Measurements from ENCODE around the gene JAM3.
"Not testable (repeated sequence)": the region's sequence is repeated elsewhere in the genome, so short reads cannot be mapped to it uniquely, and the experiment has no call there.

The JAM3 gene

GRCh38 chr11:134170919-134171281 lies 102.0 kb downstream of the JAM3 start:
- 96% methylated on average over 5 of the region's 5 CpGs for WGBS
- H3K27me3 ChIP-seq (ENCODE audit: insufficient read depth, low read length): no peaks in the 10 kb centered on the region
- peaks cover 58% of the 10 kb centered on the region for H3K9me3 ChIP-seq (ENCODE audit: insufficient read depth, low read depth, low read length)
- no peak overlapping the region for H3K9ac ChIP-seq (ENCODE audit: low read depth, low read length)
- H3K4me3 ChIP-seq (ENCODE audit: low read length): no peak overlapping the region
- peaks cover 91% of the 10 kb centered on the region for H3K36me3 ChIP-seq (ENCODE audit: insufficient read depth, low read length)
- H3K27ac ChIP-seq (ENCODE audit: low read depth, low read length): no peak overlapping the region
- H3K4me1 ChIP-seq (ENCODE audit: insufficient read depth, low read length): no peaks in the 10 kb centered on the region

- no peak overlapping the region for H3K9ac ChIP-seq (ENCODE audit: low read depth, low read length)
- 97% methylated on average over 10 of the region's 10 CpGs for WGBS
- no peak overlapping the region for H3K4me3 ChIP-seq (ENCODE audit: low read length)
- no peak overlapping the region for H3K27ac ChIP-seq (ENCODE audit: low read depth, low read length)
- H3K36me3 ChIP-seq (ENCODE audit: insufficient read depth, low read length): peaks cover 98% of the 10 kb centered on the region
- H3K27me3 ChIP-seq (ENCODE audit: insufficient read depth, low read length): no peaks in the 10 kb centered on the region
- peaks cover 58% of the 10 kb centered on the region for H3K9me3 ChIP-seq (ENCODE audit: insufficient read depth, low read depth, low read length)
- H3K4me1 ChIP-seq (ENCODE audit: insufficient read depth, low read length): no peaks in the 10 kb centered on the region
Measured at GRCh38 chr11:134171951-134172350, 103.1 kb downstream of the JAM3 start.

- H3K36me3 ChIP-seq (ENCODE audit: insufficient read depth, low read length): peaks cover 98% of the 10 kb centered on the region
Measured at GRCh38 chr11:134173296-134173695, 104.4 kb downstream of the JAM3 start.

GRCh38 chr11:134176284-134176683 lies 107.4 kb downstream of the JAM3 start:
- Histone ChIP-seq H3K9ac (ENCODE audit: low read depth, low read length) (no peak overlapping the region), H3K4me1 (ENCODE audit: insufficient read depth, low read length) (no peaks in the 10 kb centered on the region), H3K9me3 (ENCODE audit: insufficient read depth, low read depth, low read length) (peaks cover 15% of the 10 kb centered on the region), H3K27ac (ENCODE audit: low read depth, low read length) (no peak overlapping the region), H3K36me3 (ENCODE audit: insufficient read depth, low read length) (peaks cover 98% of the 10 kb centered on the region), H3K4me3 (ENCODE audit: low read length) (no peak overlapping the region), H3K27me3 (ENCODE audit: insufficient read depth, low read length) (no peaks in the 10 kb centered on the region)
- 99% methylated on average over 13 of the region's 13 CpGs for WGBS

More at GRCh38 chr11:134173296-134173695, 104.4 kb downstream of the JAM3 start:
- Histone ChIP-seq H3K27ac (ENCODE audit: low read depth, low read length) (no peak overlapping the region), H3K4me3 (ENCODE audit: low read length) (no peak overlapping the region), H3K27me3 (ENCODE audit: insufficient read depth, low read length) (no peaks in the 10 kb centered on the region), H3K4me1 (ENCODE audit: insufficient read depth, low read length) (no peaks in the 10 kb centered on the region), H3K9ac (ENCODE audit: low read depth, low read length) (no peak overlapping the region), H3K9me3 (ENCODE audit: insufficient read depth, low read depth, low read length) (peaks cover 45% of the 10 kb centered on the region)
- WGBS: 97% methylated on average over 5 of the region's 5 CpGs

- WGBS: 97% methylated on average over 3 of the region's 5 CpGs
- no peak overlapping the region for H3K27ac ChIP-seq (ENCODE audit: low read depth, low read length)
- H3K27me3 ChIP-seq (ENCODE audit: insufficient read depth, low read length): no peaks in the 10 kb centered on the region
- no peaks in the 10 kb centered on the region; the same call in 1 of the 2 replicates for H3K9me3 ChIP-seq (ENCODE audit: insufficient read depth, low read depth, low read length)
- no peak overlapping the region for H3K9ac ChIP-seq (ENCODE audit: low read depth, low read length)
- no peak overlapping the region for H3K4me3 ChIP-seq (ENCODE audit: low read length)
- no peaks in the 10 kb centered on the region for H3K4me1 ChIP-seq (ENCODE audit: insufficient read depth, low read length)
- peaks cover 98% of the 10 kb centered on the region for H3K36me3 ChIP-seq (ENCODE audit: insufficient read depth, low read length)
Measured at GRCh38 chr11:134178032-134178674, 109.3 kb downstream of the JAM3 start.

GRCh38 chr11:134181707-134182106 lies 112.8 kb downstream of the JAM3 start:
- no peaks in the 10 kb centered on the region for H3K9me3 ChIP-seq (ENCODE audit: insufficient read depth, low read depth, low read length)
- H3K4me3 ChIP-seq (ENCODE audit: low read length): no peak overlapping the region
- WGBS: 98% methylated on average over 4 of the region's 4 CpGs
- H3K36me3 ChIP-seq (ENCODE audit: insufficient read depth, low read length): peaks cover 96% of the 10 kb centered on the region
- H3K4me1 ChIP-seq (ENCODE audit: insufficient read depth, low read length): no peaks in the 10 kb centered on the region
- no peaks in the 10 kb centered on the region for H3K27me3 ChIP-seq (ENCODE audit: insufficient read depth, low read length)
- no peak overlapping the region for H3K27ac ChIP-seq (ENCODE audit: low read depth, low read length)
- no peak overlapping the region for H3K9ac ChIP-seq (ENCODE audit: low read depth, low read length)

- not testable (repeated sequence) for H3K4me1 ChIP-seq (ENCODE audit: insufficient read depth, low read length); H3K4me3 ChIP-seq (ENCODE audit: low read length); H3K27ac ChIP-seq (ENCODE audit: low read depth, low read length); H3K27me3 ChIP-seq (ENCODE audit: insufficient read depth, low read length); H3K9ac ChIP-seq (ENCODE audit: low read depth, low read length)
- H3K36me3 ChIP-seq (ENCODE audit: insufficient read depth, low read length): peaks cover 96% of the 10 kb centered on the region
- peaks cover 13% of the 10 kb centered on the region; the same call in 1 of the 2 replicates for H3K9me3 ChIP-seq (ENCODE audit: insufficient read depth, low read depth, low read length)
- 98% methylated on average over 8 of the region's 8 CpGs for WGBS
Measured at GRCh38 chr11:134188092-134188491, 119.2 kb downstream of the JAM3 start.

GRCh38 chr11:134196756-134197155 lies 127.9 kb downstream of the JAM3 start:
- H3K4me3 ChIP-seq (ENCODE audit: low read length): no peak overlapping the region
- H3K27ac ChIP-seq (ENCODE audit: low read depth, low read length): no peak overlapping the region
- no peaks in the 10 kb centered on the region for H3K9me3 ChIP-seq (ENCODE audit: insufficient read depth, low read depth, low read length)
- H3K27me3 ChIP-seq (ENCODE audit: insufficient read depth, low read length): no peaks in the 10 kb centered on the region
- H3K4me1 ChIP-seq (ENCODE audit: insufficient read depth, low read length): no peaks in the 10 kb centered on the region
- 96% methylated on average over 4 of the region's 4 CpGs for WGBS
- H3K36me3 ChIP-seq (ENCODE audit: insufficient read depth, low read length): peaks cover 93% of the 10 kb centered on the region
- no peak overlapping the region for H3K9ac ChIP-seq (ENCODE audit: low read depth, low read length)

- Histone ChIP-seq H3K9me3 (ENCODE audit: insufficient read depth, low read depth, low read length) (no peaks in the 10 kb centered on the region), H3K4me1 (ENCODE audit: insufficient read depth, low read length) (no peaks in the 10 kb centered on the region), H3K36me3 (ENCODE audit: insufficient read depth, low read length) (peaks cover 93% of the 10 kb centered on the region), H3K27me3 (ENCODE audit: insufficient read depth, low read length) (no peaks in the 10 kb centered on the region), H3K4me3 (ENCODE audit: low read length) (no peak overlapping the region), H3K9ac (ENCODE audit: low read depth, low read length) (no peak overlapping the region), H3K27ac (ENCODE audit: low read depth, low read length) (no peak overlapping the region)
- WGBS: 97% methylated on average over 5 of the region's 9 CpGs
Measured at GRCh38 chr11:134199531-134199930, 130.7 kb downstream of the JAM3 start.

GRCh38 chr11:134200688-134201087 lies 131.8 kb downstream of the JAM3 start:
- H3K4me3 ChIP-seq (ENCODE audit: low read length): no peak overlapping the region
- no peak overlapping the region for H3K9ac ChIP-seq (ENCODE audit: low read depth, low read length)
- WGBS: 93% methylated on average over 6 of the region's 6 CpGs
- peaks cover 93% of the 10 kb centered on the region for H3K36me3 ChIP-seq (ENCODE audit: insufficient read depth, low read length)
- no peaks in the 10 kb centered on the region for H3K27me3 ChIP-seq (ENCODE audit: insufficient read depth, low read length)
- H3K4me1 ChIP-seq (ENCODE audit: insufficient read depth, low read length): no peaks in the 10 kb centered on the region
- H3K27ac ChIP-seq (ENCODE audit: low read depth, low read length): no peak overlapping the region
- H3K9me3 ChIP-seq (ENCODE audit: insufficient read depth, low read depth, low read length): no peaks in the 10 kb centered on the region

Data from HUES64 (cell line).